ENCODE data around the gene COBL. TPM values are rescaled to one million over a fixed set of nuclear protein-coding genes. Genes with fewer than 3 reads are reported as not detected.

The COBL gene
- total RNA-seq, 2 donors from 2014 or later, result 27.5 to 28.3 TPM

GRCh38 chr7:51219261-51219988, 97.2 kb downstream of the COBL start:
- Mint-ChIP-seq H3K9me3 (no peaks in the 10 kb centered on the region), H3K4me3 (no peak overlapping the region), H3K4me1 (no peaks in the 10 kb centered on the region), H3K36me3 (ENCODE audit: low read depth) (peaks cover 3% of the 10 kb centered on the region), H3K27me3 (ENCODE audit: insufficient read depth) (no peaks in the 10 kb centered on the region), H3K27ac (no peak overlapping the region)
- H3K9me3 ChIP-seq (ENCODE audit: control insufficient read depth, low read length), result no peaks in the 10 kb centered on the region
- no peak for TF ChIP-seq CTCF (conservative IDR thresholded peaks at IDR 0.05)
- H3K36me3 ChIP-seq (ENCODE audit: control insufficient read depth, insufficient read depth, low read length), result no peaks in the 10 kb centered on the region
- no peaks in the 10 kb centered on the region for H3K4me1 ChIP-seq (ENCODE audit: control insufficient read depth, insufficient read depth, low read length)
- WGBS, 2 experiments (ENCODE audit: insufficient coverage in 1 of 2, insufficient read length in 1 of 2), result 92 to 100% methylated on average over 8 to 18 of the region's 18 CpGs
- H3K27me3 ChIP-seq (ENCODE audit: control insufficient read depth, insufficient read depth, low read length, poor library complexity, severe bottlenecking), result no peaks in the 10 kb centered on the region
- H3K9ac ChIP-seq (ENCODE audit: extremely low read depth, low read length, poor library complexity, severe bottlenecking), result no peak overlapping the region
- H3K27ac ChIP-seq (ENCODE audit: low read depth, low read length), result no peak overlapping the region
- DNase-seq, result peak; percentile 48
- H3K4me3 ChIP-seq (ENCODE audit: low read length), result no peak overlapping the region

- no peaks in the 10 kb centered on the region for H3K27me3 Mint-ChIP-seq (ENCODE audit: insufficient read depth)
- H3K27me3 ChIP-seq (ENCODE audit: control insufficient read depth, insufficient read depth, low read length, poor library complexity, severe bottlenecking), result no peaks in the 10 kb centered on the region
- no peaks in the 10 kb centered on the region for H3K4me1 ChIP-seq (ENCODE audit: control insufficient read depth, insufficient read depth, low read length)
- H3K4me3 ChIP-seq (ENCODE audit: low read length), result no peak overlapping the region
- peaks cover 3% of the 10 kb centered on the region for H3K36me3 Mint-ChIP-seq (ENCODE audit: low read depth)
- H3K9ac ChIP-seq (ENCODE audit: extremely low read depth, low read length, poor library complexity, severe bottlenecking), result no peak overlapping the region
- no peaks in the 10 kb centered on the region for H3K4me1 Mint-ChIP-seq
- no peak for TF ChIP-seq CTCF (conservative IDR thresholded peaks at IDR 0.05)
- no peak overlapping the region for H3K27ac ChIP-seq (ENCODE audit: low read depth, low read length)
- H3K36me3 ChIP-seq (ENCODE audit: control insufficient read depth, insufficient read depth, low read length), result no peaks in the 10 kb centered on the region
- H3K4me3 Mint-ChIP-seq, result no peak overlapping the region
- no peaks in the 10 kb centered on the region for H3K9me3 ChIP-seq (ENCODE audit: control insufficient read depth, low read length)
- H3K27ac Mint-ChIP-seq, result no peak overlapping the region
- DNase-seq, result no peak
- H3K9me3 Mint-ChIP-seq, result no peaks in the 10 kb centered on the region
- WGBS, 2 experiments (ENCODE audit: insufficient coverage in 1 of 2, insufficient read length in 1 of 2), result 77 to 93% methylated on average over 5 to 6 of the region's 6 CpGs
These were observed 98.8 kb downstream of the COBL start for GRCh38 chr7:51217804-51218203.

- H3K27me3 ChIP-seq (ENCODE audit: control insufficient read depth, insufficient read depth, low read length, poor library complexity, severe bottlenecking), result no peaks in the 10 kb centered on the region
- no peaks in the 10 kb centered on the region for H3K9me3 ChIP-seq (ENCODE audit: control insufficient read depth, low read length)
- no peak overlapping the region for H3K27ac ChIP-seq (ENCODE audit: low read depth, low read length)
- no peak for TF ChIP-seq CTCF (conservative IDR thresholded peaks at IDR 0.05)
- Mint-ChIP-seq H3K4me1 (peaks cover 3% of the 10 kb centered on the region), H3K27ac (no peak overlapping the region), H3K4me3 (no peak overlapping the region), H3K36me3 (ENCODE audit: low read depth) (no peaks in the 10 kb centered on the region), H3K9me3 (no peaks in the 10 kb centered on the region), H3K27me3 (ENCODE audit: insufficient read depth) (no peaks in the 10 kb centered on the region)
- H3K4me1 ChIP-seq (ENCODE audit: control insufficient read depth, insufficient read depth, low read length), result no peaks in the 10 kb centered on the region
- 79 to 89% methylated on average over 4 to 7 of the region's 7 CpGs for WGBS, 2 experiments (ENCODE audit: insufficient coverage in 1 of 2, insufficient read length in 1 of 2)
- H3K36me3 ChIP-seq (ENCODE audit: control insufficient read depth, insufficient read depth, low read length), result no peaks in the 10 kb centered on the region
- H3K4me3 ChIP-seq (ENCODE audit: low read length), result no peak overlapping the region
- H3K9ac ChIP-seq (ENCODE audit: extremely low read depth, low read length, poor library complexity, severe bottlenecking), result no peak overlapping the region
- DNase-seq, result no peak
These were observed 102.5 kb downstream of the COBL start for GRCh38 chr7:51214098-51214497.
